ENCODE data around the gene HEG1.

- TF ChIP-seq CTCF (IDR thresholded peaks at IDR 0.05) (no peak), POLR2A (IDR thresholded peaks at IDR 0.05) (no peak)
Measured at GRCh38 chr3:124966521-124967445, 89.0 kb downstream of the HEG1 start.

Measured in body of pancreas (tissue), 4 donors.